HG02938 (cell line): ENCODE results near the gene ARHGEF11.

Experiments used
- ATAC-seq: cut with Tn5 transposase; IDR thresholded peaks from one replicate; pipeline ENCODE4 v1.9.1; 2021; ENCODE audit warnings: mild to moderate bottlenecking, moderate library complexity; ENCODE audit not compliant: unreplicated experiment

Gene ARHGEF11

DNA sequence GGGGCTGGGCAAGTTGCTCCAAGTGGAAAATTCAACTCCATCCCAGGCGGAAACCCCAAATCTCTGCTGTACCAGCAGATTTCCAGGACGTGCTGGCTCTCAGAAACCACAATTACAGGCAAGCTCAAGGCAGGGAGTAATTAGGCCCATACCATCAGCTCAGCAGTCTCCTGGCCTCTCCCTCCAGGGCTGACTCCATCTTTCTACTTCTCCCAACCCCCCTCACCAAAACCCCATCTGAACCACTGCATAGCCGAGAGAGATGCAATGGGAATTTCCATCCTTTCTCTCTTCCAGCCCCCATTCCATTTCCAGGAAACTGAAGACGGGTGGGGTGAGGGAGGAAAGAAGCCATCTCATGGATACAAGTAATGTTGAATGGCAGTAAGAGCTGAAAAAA lies 41.2 kb downstream of the ARHGEF11 start:
- ATAC-seq, result no peak

DNA sequence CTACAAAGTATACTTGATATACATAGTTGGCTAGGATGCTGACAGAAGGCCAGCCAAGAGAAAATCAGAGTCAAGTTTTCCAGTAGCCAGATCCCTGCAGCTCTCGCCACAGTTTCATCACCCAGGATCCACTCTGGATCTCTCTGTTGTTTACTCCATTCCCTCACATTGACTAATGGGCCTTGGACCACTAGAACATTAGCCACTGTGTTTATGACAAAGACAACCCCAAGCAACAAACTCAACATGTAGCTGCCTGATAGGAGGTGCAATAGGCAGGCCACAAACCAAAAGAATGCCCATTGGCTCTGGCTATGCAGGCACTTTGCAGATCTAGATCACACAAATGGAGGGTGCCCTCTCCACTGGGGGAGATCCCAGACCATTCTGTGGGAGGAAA lies 44.2 kb downstream of the ARHGEF11 start:
- ATAC-seq, result no peak

DNA sequence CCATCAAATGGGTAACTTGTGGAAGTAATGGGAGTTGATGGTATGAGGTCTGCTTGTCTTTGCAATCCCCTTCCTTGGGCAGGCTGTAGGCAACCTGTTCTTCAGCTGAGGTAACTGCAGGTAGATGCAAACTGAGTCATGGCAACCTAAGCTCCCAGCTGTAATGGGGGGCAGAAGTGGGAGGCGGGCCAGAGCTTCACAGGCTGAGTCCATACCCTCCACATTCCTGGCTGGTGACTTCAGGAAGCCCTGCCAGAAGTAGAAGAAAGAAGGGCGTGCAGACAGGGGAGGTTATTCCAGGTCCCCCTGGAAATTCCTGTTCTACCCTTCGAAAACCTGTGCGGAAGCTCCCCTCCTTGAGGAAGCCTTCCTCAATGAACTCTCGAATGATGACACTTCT lies 44.9 kb downstream of the ARHGEF11 start:
- no peak for ATAC-seq

DNA sequence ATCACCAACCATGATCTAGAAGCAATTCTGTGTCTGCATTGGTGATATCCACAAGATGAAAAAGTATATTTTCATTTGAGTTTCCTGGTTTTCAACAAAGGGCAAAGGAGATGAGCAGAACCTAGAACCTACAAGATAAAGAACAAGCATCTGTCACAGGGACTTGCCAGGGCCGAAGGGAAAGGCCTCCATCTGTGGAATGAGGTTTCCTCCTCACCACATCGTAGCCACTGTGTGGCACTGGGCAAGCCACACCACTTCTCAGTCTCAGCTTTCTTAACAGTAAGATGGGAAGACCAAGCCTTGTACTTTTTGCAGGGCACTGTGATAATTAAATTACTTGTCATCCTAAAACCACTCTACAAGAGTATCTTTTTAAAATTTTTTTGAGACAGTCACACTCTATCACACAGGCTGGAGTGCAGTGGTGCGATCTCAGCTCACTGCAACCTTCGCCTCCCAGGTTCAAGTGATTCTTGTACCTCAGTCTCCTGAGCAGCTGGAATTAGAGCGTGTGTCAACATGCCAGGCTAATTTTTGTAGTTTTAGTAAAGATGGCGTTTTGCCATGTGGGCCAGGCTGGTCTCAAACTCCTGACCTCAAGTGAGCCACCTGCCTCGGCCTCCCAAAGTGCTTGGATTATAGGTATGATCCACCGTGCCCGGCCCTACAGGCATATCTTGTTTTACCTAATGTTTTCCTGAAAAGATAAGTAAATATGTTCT lies 45.8 kb downstream of the ARHGEF11 start:
- no peak for ATAC-seq

DNA sequence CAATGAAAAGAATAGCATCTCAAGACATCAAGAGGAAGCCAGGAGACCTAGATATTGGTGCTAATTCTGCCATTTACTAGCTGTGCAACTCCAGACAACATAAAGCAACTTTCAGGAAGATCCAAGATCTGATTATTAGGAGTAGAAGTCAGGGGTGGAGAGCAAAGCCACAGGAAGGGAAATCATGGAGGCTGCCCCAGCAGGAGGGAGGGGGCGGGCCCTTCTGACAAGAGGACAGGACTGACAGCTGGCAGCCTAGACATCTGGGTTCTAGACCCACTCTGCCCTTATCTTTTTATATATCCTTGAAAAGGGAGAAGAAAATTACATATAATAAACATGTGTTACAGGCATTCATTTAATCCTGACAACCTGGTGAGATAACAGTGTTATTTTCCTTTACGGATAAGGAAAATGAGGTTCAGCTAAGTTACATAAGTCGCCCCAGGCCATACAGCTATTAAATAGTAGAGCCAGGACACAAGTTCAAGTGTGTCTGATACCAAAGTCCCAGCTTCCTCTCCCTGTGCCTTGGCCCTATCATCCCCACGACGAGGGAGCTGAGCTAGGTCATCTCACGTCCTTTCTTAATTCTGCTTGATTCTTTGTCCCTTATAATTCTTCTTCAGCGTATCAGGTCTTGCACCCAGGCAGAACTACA lies 46.6 kb downstream of the ARHGEF11 start:
- ATAC-seq, result no peak

DNA sequence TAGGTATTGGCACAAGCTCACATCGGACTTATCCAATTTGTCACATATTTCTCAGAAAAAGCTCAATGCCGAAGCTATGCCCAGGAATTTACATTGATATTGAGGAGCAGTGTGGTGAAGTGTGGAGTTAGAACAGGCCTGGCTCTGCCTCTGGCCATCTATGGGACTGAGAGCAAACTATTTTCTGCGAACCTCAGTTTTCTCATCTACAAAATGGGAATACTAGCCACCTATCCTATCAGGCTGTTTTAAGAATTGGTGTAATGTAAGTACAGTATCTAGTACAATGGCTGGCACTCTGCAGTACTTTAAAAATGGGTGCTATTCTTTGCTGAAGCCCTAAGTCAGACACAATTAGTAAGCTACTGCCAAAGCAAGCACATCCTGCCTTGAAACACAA lies 47.2 kb downstream of the ARHGEF11 start:
- no peak for ATAC-seq

DNA sequence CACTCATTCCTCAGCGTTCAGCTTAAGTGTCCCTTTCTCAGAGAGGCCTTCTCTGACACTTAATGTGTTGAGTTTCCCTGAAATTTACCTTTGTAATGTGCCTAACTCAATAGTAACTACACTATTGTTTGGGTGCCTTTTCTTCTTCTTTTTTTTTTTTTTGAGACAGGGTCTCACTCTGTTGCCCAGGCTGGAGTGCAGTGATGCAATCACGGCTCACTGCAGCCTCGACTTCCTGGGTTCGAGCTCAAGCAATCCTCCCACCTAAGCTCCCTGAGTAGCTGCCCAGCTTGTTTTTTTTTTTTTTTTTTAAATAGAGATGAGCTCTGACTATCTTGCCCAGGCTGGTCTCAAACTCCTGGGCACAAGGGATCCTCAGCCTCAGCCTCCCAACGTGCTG lies 50.1 kb downstream of the ARHGEF11 start:
- no peak for ATAC-seq

DNA sequence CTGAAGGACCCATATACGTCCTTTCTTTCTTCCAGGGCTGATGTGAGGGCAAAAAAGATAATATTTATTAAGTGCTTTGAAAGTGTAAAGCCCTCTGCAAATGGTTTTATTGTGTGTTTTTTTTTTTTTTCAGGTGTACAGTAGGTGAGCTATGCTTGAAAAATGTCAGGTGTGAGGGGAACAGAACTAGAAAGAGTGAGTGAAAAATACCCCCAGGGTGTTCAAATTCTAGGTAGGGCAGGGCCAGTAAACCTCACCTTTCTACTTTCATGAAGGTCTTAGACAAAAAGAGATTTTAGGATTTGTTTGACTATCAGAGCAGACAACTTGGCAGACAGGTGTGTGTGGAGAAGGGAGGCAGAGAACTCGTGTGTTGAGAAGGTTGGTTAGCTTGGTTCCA lies 51.3 kb downstream of the ARHGEF11 start:
- ATAC-seq, result no peak

DNA sequence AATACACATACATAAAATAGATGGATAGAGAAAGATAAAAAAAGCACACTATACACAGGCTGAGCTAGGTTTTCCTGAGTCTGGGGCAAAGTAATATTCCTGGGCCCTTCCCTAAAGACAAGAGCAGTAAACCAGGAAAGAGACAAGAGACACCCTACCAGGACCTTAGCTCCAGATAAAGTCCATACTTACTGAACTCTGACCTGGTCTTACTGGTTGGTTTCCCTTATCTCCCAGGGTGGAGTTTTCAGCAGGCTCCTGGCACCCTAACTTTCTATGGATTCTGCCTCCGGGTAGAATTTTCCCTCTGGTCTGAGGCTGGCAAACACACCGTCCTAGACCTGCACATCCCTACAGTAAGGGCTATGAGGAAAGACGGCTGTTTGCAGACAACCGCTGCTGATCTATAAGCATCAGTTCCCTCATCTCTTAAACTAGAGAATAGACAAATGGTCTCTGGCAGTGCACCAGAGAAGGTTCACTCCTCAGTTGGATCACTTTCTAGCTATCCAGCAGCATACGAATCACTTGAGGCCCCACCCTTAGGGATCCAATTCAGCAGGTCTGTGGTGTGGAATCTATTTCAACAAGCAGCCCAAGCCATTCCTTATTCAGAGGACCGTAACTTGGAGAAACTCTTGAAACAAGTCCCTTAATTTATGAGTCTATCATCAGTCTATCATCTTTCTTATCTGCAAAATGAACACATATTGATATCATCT lies 52.0 kb downstream of the ARHGEF11 start:
- ATAC-seq, result no peak

DNA sequence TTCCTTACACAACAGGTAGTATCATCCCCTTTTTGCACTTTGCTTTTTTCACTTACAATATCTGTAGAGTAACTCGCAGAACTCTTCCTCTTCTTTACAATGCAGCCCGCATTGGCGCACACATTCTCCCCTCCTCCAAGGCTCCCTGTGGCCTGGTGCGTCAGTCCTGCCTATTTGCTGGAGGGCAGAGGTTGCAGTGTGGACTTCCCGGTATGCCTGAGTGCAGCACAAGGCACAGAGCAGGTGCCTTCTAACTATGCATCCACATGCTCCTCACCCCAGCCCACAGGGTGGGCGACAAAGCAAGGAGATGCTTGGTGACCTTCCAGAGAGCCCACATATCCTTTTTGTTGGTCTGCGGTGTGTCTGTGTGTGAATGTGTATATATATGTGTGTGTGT lies 53.3 kb downstream of the ARHGEF11 start:
- no peak for ATAC-seq

DNA sequence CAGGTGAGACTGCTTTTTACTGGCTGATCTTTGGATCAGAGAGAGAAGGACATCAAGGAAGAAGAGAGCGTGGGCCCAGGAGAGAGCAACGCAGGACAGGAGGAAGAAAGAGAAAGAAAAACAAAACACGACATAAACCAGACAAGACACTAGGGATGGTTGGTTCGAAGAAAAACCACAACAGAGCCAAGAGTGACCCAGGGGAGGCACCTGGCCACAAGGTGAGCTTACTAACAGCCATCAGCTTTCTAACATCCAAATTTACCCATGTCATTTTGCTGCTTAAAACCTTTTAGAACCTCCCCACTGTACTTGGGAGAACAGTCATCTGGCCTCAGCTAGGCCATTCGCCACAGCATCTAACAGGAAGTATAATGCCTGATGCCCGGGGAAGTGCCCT lies 57.8 kb downstream of the ARHGEF11 start:
- ATAC-seq, result no peak

DNA sequence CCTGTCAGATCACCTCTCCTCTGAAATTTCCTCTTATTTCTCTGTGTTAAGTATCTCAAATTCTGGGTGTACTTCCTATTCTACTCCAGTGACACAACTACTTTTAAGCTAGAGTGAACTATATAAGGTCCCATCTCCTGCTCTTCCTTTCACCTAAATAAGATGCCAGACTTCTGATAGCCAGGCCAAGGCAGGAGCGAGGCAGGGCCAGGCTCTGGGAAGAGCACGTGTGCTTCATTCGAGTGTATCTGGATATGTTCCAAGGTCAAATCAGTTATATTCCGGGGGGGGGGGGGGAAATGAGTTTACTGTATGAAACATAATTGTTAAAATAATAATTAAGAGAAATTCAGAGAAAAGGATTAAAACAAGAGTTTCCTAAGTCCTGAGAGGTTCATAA lies 65.0 kb downstream of the ARHGEF11 start:
- no peak for ATAC-seq

DNA sequence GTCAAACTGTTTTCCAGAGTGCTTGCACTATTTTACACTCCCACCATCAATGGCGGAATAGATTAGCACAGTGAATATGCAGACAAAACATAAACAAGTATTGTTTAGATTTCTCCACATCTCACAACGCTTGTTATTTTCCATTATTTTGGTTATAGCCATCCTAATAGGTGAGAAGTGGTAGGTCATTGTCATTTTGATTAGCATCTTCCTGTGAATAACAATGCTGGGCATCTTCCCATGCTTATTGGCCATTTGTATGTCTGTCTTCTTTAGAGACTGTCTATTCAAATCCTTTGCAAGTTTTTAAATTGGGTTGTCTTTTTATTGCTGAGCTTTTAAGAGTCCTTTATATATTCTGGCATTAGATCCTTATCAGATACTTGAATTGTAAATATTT lies 70.5 kb downstream of the ARHGEF11 start:
- ATAC-seq, result no peak

DNA sequence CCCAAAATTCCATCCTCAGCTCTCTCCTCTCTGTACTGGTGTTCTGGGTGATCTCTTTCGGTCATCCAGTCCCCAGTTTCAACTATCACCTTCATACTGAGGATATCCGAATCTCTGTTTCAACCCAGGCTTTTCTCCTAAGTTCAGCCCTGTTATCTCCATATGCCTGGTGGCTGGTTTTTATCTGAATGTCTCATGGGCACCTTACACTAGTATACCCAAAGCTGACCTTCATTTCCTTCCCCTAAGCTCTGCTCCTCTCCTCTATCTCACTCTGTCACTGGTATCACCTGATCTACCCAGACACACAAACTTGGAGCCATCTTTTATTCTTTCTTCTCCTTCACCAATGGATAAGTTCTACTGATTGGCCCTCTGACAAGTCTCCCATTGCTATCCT lies 72.1 kb downstream of the ARHGEF11 start:
- ATAC-seq, result no peak

DNA sequence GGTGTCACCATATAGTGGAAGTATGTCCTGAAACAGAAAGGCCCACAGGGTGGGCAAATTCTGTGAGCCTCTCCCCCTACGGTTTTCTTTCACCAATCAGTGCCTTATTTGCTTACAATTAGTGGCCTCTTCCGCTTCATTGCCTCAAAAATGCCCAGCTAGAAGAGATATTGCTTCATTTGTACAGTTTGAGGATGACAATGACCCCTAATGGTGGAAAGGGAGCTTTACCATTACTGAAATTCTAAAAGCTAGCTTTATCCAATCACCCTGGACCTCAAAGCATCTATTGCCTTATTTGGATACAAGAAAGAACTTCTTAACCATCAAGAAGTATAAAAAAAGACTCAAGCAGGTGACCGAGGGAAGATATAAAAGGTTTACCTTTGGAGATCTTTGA lies 75.5 kb downstream of the ARHGEF11 start:
- no peak for ATAC-seq

DNA sequence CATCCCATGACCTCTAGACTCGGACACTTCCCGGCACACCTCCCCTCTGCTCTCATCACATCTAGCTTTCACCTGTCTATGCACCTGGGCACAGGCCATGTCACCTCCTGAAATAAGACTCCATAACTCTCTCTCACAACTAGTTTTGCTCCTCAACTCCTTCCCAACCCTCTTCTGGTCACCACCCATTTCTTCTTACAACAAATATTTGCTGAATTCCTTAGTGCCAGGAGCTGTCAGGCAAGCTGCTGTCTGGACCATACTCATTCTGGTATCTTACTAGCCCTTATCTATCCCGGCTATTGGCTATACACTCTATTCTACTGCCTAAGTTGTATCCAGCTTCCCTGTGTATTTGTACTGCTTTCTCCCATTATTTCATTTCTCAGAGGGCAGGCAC lies 76.0 kb downstream of the ARHGEF11 start:
- ATAC-seq, result no peak

DNA sequence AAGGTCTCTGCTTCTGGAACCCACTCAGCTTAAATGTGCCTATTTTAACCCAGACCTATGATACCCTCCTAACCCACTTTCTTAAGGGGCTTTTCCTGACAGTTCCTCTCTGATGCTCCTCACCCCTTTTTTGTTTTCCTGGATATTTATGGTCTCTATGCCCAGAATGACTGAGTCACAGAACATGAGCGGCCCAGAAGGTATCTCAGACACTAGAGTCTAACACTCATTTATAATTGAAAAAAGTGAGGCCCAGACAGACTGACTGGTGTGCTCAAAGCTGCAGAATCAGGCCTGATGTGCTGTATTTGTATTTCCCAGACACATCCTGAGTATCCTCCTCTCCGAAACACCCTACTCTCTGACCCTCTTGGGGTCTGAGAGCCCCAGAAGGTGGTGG lies 81.1 kb downstream of the ARHGEF11 start:
- ATAC-seq, result no peak

DNA sequence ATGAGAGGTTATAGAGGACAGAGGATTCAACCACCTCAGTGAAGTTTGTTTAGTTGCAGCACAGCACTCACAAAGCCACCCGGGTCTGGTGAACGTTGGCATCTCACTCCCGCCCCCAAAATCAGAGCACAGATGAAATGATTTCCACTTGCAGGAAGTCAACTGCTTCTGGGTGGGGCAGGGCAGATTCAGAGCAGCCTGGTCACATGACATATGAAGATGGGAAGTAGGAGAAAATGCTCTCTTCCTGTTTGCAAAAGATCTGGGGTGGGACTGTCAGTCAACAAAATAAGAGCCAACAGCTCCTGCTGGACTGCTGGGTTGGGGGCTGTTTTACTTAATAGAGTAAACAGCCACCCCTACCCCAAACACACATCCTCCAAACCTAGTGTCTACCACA lies 81.9 kb downstream of the ARHGEF11 start:
- no peak for ATAC-seq

DNA sequence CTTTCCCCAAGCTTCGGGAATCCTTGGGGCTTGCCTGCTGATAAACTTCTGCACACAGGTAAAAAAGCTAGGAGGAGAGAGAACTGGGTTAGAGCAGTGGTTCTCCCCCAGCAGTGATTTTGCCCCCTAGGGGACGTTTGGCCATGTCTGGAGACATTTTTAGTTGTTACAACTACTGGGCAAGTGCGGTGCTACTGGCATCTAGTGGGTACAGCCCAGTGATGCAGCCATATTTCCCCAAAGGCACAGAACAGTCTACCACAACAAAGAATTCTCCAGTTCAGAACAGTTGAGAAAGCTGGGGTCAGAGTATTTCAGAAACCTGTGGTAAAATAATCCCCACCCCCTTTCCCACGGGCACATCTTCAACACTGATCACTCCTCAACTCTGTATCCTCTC lies 83.8 kb downstream of the ARHGEF11 start:
- no peak for ATAC-seq

DNA sequence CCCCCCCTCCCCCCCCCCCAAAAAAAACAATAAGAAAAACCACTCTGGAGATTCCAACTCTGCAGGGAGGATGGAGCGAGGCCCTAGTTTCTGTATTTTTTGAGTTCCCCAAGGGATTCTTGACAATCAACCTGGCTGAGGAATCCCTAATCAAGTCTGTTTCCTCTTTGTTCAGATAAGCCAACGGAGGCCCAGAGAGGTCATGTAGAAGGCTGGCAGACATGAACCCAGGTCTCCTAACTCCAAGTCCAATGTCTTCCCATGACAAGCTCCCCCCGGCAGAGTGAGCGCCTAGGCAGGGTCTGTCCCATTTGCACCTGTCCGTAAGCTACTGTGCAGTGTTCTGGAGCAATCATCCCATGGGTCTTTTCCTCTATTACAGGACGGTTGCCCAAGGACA lies 85.6 kb downstream of the ARHGEF11 start:
- ATAC-seq, result no peak

DNA sequence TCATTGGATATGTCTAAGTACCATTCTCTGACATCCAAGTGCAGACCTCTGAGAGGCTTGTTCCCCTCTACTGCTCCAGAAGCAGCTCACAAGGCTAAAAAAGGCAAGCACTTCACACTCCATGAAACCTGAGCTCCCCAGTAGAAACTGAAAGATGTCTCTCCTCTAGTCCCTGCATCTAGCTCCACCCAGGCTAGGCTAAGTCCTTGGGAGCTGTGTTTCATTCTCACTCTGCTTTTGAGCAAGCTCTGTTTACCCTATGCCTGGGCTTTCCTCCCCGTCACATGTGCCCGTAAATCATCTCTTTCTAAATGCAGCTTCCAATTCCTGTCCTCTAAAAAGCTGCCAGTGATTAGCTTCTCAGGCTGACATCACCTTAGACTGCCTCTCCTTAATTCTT lies 86.1 kb downstream of the ARHGEF11 start:
- ATAC-seq, result no peak

DNA sequence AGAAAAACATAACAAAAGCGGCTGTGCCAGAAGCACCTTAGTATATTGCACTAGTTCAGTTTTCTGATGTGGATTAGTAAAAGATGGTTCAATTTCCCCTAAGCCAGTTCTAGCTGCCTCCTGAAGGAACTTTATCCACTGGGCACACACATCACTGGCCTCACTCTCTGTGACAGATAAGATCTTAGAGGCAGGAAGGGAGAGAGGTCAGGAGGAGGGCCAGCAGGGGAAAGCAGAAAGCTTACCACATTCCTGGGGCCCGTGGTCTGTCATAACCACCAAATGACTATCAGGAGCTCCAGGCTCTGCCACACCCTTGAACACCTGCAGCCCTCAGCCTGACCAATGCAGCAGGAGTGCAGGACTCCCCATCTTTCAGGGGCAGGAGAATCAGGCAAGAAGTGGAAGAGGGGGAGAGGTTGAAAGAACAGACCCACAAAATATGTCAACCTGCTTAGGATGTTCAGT lies 87.3 kb downstream of the ARHGEF11 start:
- ATAC-seq, result no peak
